ENCODE data around the gene TMEM14C.

DNA sequence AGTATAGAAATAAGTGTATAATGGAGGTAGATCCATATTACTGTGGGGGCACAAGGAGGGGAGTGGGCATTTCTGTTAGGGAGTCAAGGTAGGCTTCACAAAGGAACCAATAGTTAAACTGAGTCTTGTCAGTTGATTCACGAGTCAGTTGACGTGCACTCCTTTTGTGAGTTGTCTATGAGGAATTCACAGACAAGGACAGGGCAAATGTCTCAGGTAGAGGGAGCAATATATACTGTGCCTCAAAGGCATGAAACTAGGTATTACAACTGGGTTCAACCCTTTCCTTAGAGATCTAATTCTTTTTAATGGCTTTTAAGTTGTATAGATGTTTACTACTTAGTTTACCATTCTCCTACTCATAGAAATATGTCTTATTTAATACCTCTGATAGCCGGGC lies 11.0 kb downstream of the TMEM14C start:
- TF ChIP-seq SIN3A (IDR thresholded peaks at IDR 0.05; ENCODE audit: low read depth) (no peak), MAX (IDR thresholded peaks at IDR 0.05) (no peak), CEBPB (IDR thresholded peaks at IDR 0.05; ENCODE audit: low read depth) (no peak), CTCF (IDR thresholded peaks at IDR 0.05 in 2 of 3, conservative IDR thresholded peaks at IDR 0.05 in 1 of 3; ENCODE audit: borderline replicate concordance in 1 of 3, insufficient read depth in 1 of 3, low read depth in 2 of 3, low read length in 2 of 3) (no peak), RAD21 (IDR thresholded peaks at IDR 0.05; ENCODE audit: low read depth) (no peak), EZH2 (IDR thresholded peaks at IDR 0.05) (no peak), SP1 (IDR thresholded peaks at IDR 0.05; ENCODE audit: low read depth) (no peak)
